Naive B cell (primary cell): ENCODE measurements around the gene MYBL2. TPM values are rescaled to one million over a fixed set of nuclear protein-coding genes. Genes with fewer than 3 reads are reported as not detected.
A peak's percentile ranks its signal among the peaks of the same experiment; 100 is the strongest.

Experiments
- ATAC-seq, 2 donors: fragments of 150-1000 bp; cut with Tn5 transposase; 2 replicates each; pipeline ENCODE4 v1.10.0; 2021; ENCODE audit warnings: low read depth in 2 of 2, mild to moderate bottlenecking in 2 of 2, moderate library complexity in 2 of 2
- DNase-seq: peaks from one replicate; pipeline ENCODE4 v3.0.0; 2022
- H3K27ac Mint-ChIP-seq, 6 donors: one replicate each; pipeline ENCODE4 v1.8.0; 2020 to 2022; ENCODE audit warnings: mild to moderate bottlenecking in 6 of 6, mixed read lengths in 6 of 6, moderate library complexity in 5 of 6, inconsistent platforms in 2 of 6
- H3K27me3 Mint-ChIP-seq, 3 donors: one replicate each; pipeline ENCODE4 v1.8.0; 2021 to 2022; ENCODE audit warnings: mixed read lengths in 3 of 3, mild to moderate bottlenecking in 1 of 3
- H3K36me3 Mint-ChIP-seq, 2 donors: one replicate each; pipeline ENCODE4 v1.8.0; 2020 to 2022; ENCODE audit warnings: mixed read lengths in 2 of 2, inconsistent platforms in 1 of 2, mild to moderate bottlenecking in 1 of 2
- H3K4me1 Mint-ChIP-seq, 3 donors: one replicate each; pipeline ENCODE4 v1.8.0; 2020 to 2022; ENCODE audit warnings: mixed read lengths in 3 of 3, inconsistent platforms in 1 of 3, mild to moderate bottlenecking in 1 of 3, moderate library complexity in 1 of 3
- H3K4me3 Mint-ChIP-seq, 8 donors: one replicate each; pipeline ENCODE4 v1.8.0; 2020 to 2022; ENCODE audit warnings: mild to moderate bottlenecking in 8 of 8, mixed read lengths in 8 of 8, moderate library complexity in 8 of 8, inconsistent platforms in 2 of 8
- H3K9me3 Mint-ChIP-seq, 7 donors: one replicate each; pipeline ENCODE4 v1.8.0; 2020 to 2022; ENCODE audit warnings: mixed read lengths in 7 of 7, mild to moderate bottlenecking in 5 of 7, inconsistent platforms in 2 of 7, moderate library complexity in 1 of 7
- polyA plus RNA-seq, 6 donors: library from polyadenylated mRNA; unstranded; fragments of 300-500 nt; fragmentation: Illumina TruSeq; gene quantifications; one replicate each; pipeline ENCODE4 v1.2.3, GENCODE V29; 2021; ENCODE audit warnings: low read depth in 6 of 6

The MYBL2 gene
- polyA plus RNA-seq, 6 donors from 2014 or later = 2.3 to 65.0 (median 26.6) TPM

GRCh38 chr20:43665466-43666176 lies 1.3 kb upstream of the MYBL2 start:
- H3K4me1 Mint-ChIP-seq = peaks cover 0 to 45% (median 5%) of the 10 kb centered on the region in 3 donors
- H3K36me3 Mint-ChIP-seq = no peaks in the 10 kb centered on the region
- no peaks in the 10 kb centered on the region for H3K27me3 Mint-ChIP-seq
- no peak for ATAC-seq
- peak overlapping the region; percentile 47 to 79 (median 65) for H3K4me3 Mint-ChIP-seq
- DNase-seq = no peak
- peak overlapping the region in 5 of 6 donors; percentile 44 to 91 (median 78) for H3K27ac Mint-ChIP-seq
- H3K9me3 Mint-ChIP-seq = no peaks in the 10 kb centered on the region

GRCh38 chr20:43667341-43668132 lies 623 bp downstream of the MYBL2 start:
- peak overlapping the region; percentile 66 to 97 (median 91) for H3K27ac Mint-ChIP-seq
- peak overlapping the region; percentile 57 to 94 (median 77) for H3K4me3 Mint-ChIP-seq
- ATAC-seq (peak; percentile 3 to 13), DNase-seq (peak; percentile 79)
- H3K4me1 Mint-ChIP-seq = peaks cover 0 to 45% (median 5%) of the 10 kb centered on the region in 3 donors
- no peaks in the 10 kb centered on the region for H3K36me3 Mint-ChIP-seq
- H3K27me3 Mint-ChIP-seq = no peaks in the 10 kb centered on the region
- H3K9me3 Mint-ChIP-seq = no peaks in the 10 kb centered on the region

DNA sequence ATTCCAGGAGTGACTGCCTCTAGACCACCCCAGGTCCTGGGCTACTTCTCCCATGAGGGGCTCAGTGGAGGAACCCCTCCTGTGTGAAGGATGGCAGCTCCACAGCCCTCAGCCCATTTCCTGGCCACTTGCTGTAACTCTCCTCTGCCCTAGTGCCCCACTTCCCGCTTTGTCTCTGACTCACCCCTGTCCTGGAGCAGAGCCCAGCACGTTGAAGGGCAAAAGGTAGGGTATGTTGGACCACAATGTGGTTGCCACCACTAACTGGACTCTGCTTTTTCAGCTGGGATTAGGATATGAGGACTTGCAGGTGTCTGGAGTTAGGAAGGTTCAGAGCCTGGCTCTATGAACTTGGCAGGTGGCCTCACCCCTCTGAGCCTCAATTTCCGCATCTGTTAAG lies 2.4 kb downstream of the MYBL2 start:
- no peaks in the 10 kb centered on the region for H3K9me3 Mint-ChIP-seq
- H3K27me3 Mint-ChIP-seq = no peaks in the 10 kb centered on the region
- no peaks in the 10 kb centered on the region for H3K36me3 Mint-ChIP-seq
- DNase-seq (no peak), ATAC-seq (no peak)
- H3K4me1 Mint-ChIP-seq = peaks cover 0 to 44% (median 5%) of the 10 kb centered on the region in 3 donors
- H3K27ac Mint-ChIP-seq = peak overlapping the region in 5 of 6 donors; percentile 16 to 88 (median 73)
- H3K4me3 Mint-ChIP-seq = peak overlapping the region in 3 of 8 donors; percentile 19 to 78 (median 62)

- DNase-seq (no peak), ATAC-seq (no peak)
- H3K4me3 Mint-ChIP-seq = peak overlapping the region in 1 of 8 donors; percentile 6
- H3K27me3 Mint-ChIP-seq = no peaks in the 10 kb centered on the region
- H3K27ac Mint-ChIP-seq = peak overlapping the region in 2 of 6 donors; percentile 79 to 92
- H3K4me1 Mint-ChIP-seq = peaks cover 0 to 35% (median 5%) of the 10 kb centered on the region in 3 donors
- H3K9me3 Mint-ChIP-seq = no peaks in the 10 kb centered on the region
- no peaks in the 10 kb centered on the region for H3K36me3 Mint-ChIP-seq
Measured at GRCh38 chr20:43670423-43670822, 3.5 kb downstream of the MYBL2 start.

DNA sequence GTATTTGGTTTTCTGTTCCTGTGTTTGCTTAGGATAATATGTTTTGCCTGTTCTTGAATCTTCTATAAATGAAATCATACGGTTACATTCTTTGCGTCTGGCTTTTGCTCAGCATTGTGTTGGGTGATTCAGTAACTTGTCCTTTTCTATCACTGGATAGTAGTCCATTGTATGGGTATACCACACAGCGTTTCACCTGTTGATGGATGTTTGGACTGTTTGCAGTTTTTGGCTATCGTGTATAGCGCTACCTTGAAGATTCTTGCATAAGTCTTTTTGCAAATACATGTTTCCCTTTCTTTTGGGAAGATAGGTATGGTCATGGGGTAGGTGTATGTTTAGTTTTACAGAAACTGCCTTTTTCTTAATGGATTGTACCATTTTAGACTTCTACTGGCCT lies 9.5 kb downstream of the MYBL2 start:
- no peak for ATAC-seq
- H3K27ac Mint-ChIP-seq = peak overlapping the region in 3 of 6 donors; percentile 18 to 34 (median 32)
- no peak overlapping the region for H3K4me3 Mint-ChIP-seq
- no peaks in the 10 kb centered on the region for H3K27me3 Mint-ChIP-seq
- peaks cover 20 to 44% (median 26%) of the 10 kb centered on the region in 3 donors for H3K4me1 Mint-ChIP-seq
- no peaks in the 10 kb centered on the region for H3K36me3 Mint-ChIP-seq
- no peak for DNase-seq
- H3K9me3 Mint-ChIP-seq = no peaks in the 10 kb centered on the region

GRCh38 chr20:43680981-43681380 lies 14.1 kb downstream of the MYBL2 start:
- H3K9me3 Mint-ChIP-seq = no peaks in the 10 kb centered on the region
- H3K27ac Mint-ChIP-seq = peak overlapping the region; percentile 97 to 100 (median 100)
- ATAC-seq (no peak), DNase-seq (no peak)
- H3K4me3 Mint-ChIP-seq = peak overlapping the region; percentile 69 to 92 (median 77)
- H3K27me3 Mint-ChIP-seq = no peaks in the 10 kb centered on the region
- H3K4me1 Mint-ChIP-seq = peaks cover 36 to 66% (median 45%) of the 10 kb centered on the region in 3 donors
- no peaks in the 10 kb centered on the region for H3K36me3 Mint-ChIP-seq

DNA sequence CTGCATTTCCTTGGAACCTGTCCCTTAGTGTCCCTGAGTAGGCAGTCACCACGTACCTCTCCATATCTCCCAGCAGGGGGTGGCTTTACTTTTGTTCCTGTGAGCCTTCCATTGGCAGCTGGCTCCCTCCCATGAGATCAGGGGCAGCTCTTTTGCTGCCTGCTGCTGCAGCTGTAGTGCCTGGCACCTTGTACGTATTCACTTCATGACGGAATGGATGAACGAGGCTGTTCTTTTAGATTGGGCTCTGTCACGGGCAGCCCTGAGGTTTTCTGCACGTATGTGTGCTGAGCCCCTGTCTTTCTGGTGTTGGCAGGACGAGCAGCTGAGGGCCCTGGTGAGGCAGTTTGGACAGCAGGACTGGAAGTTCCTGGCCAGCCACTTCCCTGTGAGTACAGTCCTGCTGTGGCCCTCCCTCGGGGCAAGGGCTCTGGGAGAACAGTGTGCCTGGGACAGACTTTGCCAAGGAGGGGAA lies 14.6 kb downstream of the MYBL2 start:
- peak; percentile 71 for DNase-seq
- ATAC-seq = peak; percentile 42 to 46
- H3K36me3 Mint-ChIP-seq = no peaks in the 10 kb centered on the region
- peaks cover 33 to 68% (median 45%) of the 10 kb centered on the region in 3 donors for H3K4me1 Mint-ChIP-seq
- H3K27me3 Mint-ChIP-seq = no peaks in the 10 kb centered on the region
- peak overlapping the region; percentile 69 to 92 (median 77) for H3K4me3 Mint-ChIP-seq
- peak overlapping the region; percentile 97 to 100 (median 100) for H3K27ac Mint-ChIP-seq
- no peaks in the 10 kb centered on the region for H3K9me3 Mint-ChIP-seq

DNA sequence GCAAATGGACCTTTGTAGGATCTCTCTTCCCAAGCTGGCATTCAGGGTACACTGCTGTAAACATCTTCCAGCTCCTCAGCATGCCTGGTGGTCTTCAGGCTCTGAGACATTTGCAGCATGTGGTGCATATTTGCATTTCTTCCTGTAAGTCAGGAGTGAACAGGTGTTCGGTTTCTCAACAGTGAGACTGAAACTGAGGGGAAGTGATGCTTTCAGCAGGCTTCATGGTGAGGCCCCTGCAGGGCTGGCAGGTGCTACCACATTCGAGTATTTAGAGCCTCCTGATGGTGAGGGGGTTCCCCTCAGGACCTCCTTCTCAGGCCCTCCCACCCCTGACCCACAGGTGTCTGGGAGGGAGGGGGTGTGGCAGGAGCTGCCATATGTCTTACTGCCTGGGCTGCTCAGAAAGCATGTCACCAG lies 15.1 kb downstream of the MYBL2 start:
- Mint-ChIP-seq H3K9me3 (no peaks in the 10 kb centered on the region), H3K27ac (peak overlapping the region; percentile 97 to 100 (median 100)), H3K27me3 (no peaks in the 10 kb centered on the region), H3K4me3 (peak overlapping the region; percentile 69 to 92 (median 77)), H3K4me1 (peaks cover 33 to 65% (median 43%) of the 10 kb centered on the region in 3 donors), H3K36me3 (no peaks in the 10 kb centered on the region)
- ATAC-seq (peak; percentile 90), DNase-seq (peak; percentile 94)

DNA sequence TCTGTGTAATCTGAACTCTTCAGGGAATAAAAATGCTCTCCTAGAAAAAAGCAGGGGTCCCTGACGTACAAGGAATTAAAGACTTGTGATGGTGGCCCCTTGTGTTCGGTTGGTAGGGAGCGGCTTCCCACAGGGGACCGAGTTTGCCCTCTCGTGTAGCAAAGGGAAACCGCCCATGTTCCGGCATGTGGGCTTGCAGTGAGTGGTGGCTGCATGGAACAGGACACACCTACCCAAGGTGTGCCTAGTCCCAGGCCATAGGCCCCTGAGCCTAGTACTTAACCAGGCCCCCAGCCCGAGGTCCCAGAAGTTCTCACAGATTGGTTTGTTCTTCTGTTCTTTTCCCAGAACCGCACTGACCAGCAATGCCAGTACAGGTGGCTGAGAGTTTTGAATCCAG lies 15.5 kb downstream of the MYBL2 start:
- no peak for DNase-seq
- Mint-ChIP-seq H3K9me3 (no peaks in the 10 kb centered on the region), H3K36me3 (no peaks in the 10 kb centered on the region), H3K4me1 (peaks cover 28 to 62% (median 39%) of the 10 kb centered on the region in 3 donors), H3K4me3 (peak overlapping the region; percentile 69 to 92 (median 77)), H3K27me3 (no peaks in the 10 kb centered on the region), H3K27ac (peak overlapping the region; percentile 97 to 100 (median 100))
- peak; percentile 4 to 11 for ATAC-seq

DNA sequence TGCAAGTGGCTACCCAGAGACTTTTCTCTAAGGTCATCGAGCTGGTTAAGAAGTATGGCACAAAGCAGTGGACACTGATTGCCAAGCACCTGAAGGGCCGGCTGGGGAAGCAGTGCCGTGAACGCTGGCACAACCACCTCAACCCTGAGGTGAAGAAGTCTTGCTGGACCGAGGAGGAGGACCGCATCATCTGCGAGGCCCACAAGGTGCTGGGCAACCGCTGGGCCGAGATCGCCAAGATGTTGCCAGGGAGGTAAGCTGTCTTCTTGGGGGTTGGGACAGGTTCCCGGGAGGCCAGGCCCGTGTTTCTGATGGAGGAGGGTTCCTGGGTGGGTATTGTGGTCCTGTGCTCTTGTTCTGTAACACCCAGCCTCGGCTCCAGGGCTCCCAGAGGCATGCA lies 19.9 kb downstream of the MYBL2 start:
- no peaks in the 10 kb centered on the region for H3K9me3 Mint-ChIP-seq
- peaks cover 0 to 3% of the 10 kb centered on the region in 2 donors for H3K36me3 Mint-ChIP-seq
- peak overlapping the region in 2 of 8 donors; percentile 9 to 59 for H3K4me3 Mint-ChIP-seq
- peaks cover 12 to 27% (median 26%) of the 10 kb centered on the region in 3 donors for H3K4me1 Mint-ChIP-seq
- DNase-seq (no peak), ATAC-seq (no peak)
- H3K27ac Mint-ChIP-seq = peak overlapping the region; percentile 8 to 88 (median 66)
- no peaks in the 10 kb centered on the region for H3K27me3 Mint-ChIP-seq

- no peaks in the 10 kb centered on the region for H3K27me3 Mint-ChIP-seq
Measured at GRCh38 chr20:43689165-43689564, 22.3 kb downstream of the MYBL2 start.

GRCh38 chr20:43690943-43691598 lies 24.2 kb downstream of the MYBL2 start:
- DNase-seq (no peak), ATAC-seq (no peak)
- Mint-ChIP-seq H3K4me3 (no peak overlapping the region), H3K36me3 (peaks cover 0 to 3% of the 10 kb centered on the region in 2 donors), H3K4me1 (peaks cover 0 to 16% (median 6%) of the 10 kb centered on the region in 3 donors), H3K9me3 (no peaks in the 10 kb centered on the region), H3K27me3 (no peaks in the 10 kb centered on the region), H3K27ac (peak overlapping the region in 3 of 6 donors; percentile 25 to 67 (median 49))

More at GRCh38 chr20:43689165-43689564, 22.3 kb downstream of the MYBL2 start:
- Mint-ChIP-seq H3K9me3 (no peaks in the 10 kb centered on the region), H3K4me1 (peaks cover 0 to 16% (median 8%) of the 10 kb centered on the region in 3 donors), H3K4me3 (no peak overlapping the region), H3K36me3 (peaks cover 0 to 3% of the 10 kb centered on the region in 2 donors), H3K27ac (peak overlapping the region in 4 of 6 donors; percentile 43 to 78 (median 74))
- DNase-seq (no peak), ATAC-seq (no peak)
